HEK293T (cell line): Measurements from ENCODE around the gene ARHGEF7.

Experiments used
- CTCF ChIA-PET: fragments of 350-600 bp; formaldehyde crosslinking; extraction: SDS; loops from one replicate; lab custom pipeline; 2021; ENCODE audit warnings: antibody characterized with exemption, inconsistent platforms; lab: Yijun Ruan, JAX
- POLR2A ChIA-PET: fragments of 350-600 bp; formaldehyde crosslinking; extraction: SDS; loops from one replicate; lab custom pipeline; 2020; ENCODE audit warnings: antibody characterized with exemption, inconsistent platforms; lab: Yijun Ruan, JAX
- DNase-seq: peaks from one replicate; pipeline ENCODE4 v3.0.0; 2012; ENCODE audit warnings: mixed read lengths; ENCODE audit errors: extremely low spot score
- ARNT ChIP-seq: fragments of 450-650 bp; IDR thresholded peaks from 2 replicates; pipeline ENCODE4 v1.6.1; 2017; ENCODE audit warnings: mild to moderate bottlenecking
- BHLHE40 ChIP-seq: fragments of 450-650 bp; IDR thresholded peaks from 2 replicates; pipeline ENCODE4 v1.6.1; 2016; ENCODE audit warnings: mild to moderate bottlenecking, moderate library complexity, borderline replicate concordance
- CTBP1 ChIP-seq: fragments of 450-650 bp; IDR thresholded peaks from 2 replicates; pipeline ENCODE4 v1.6.1; 2016; ENCODE audit warnings: borderline replicate concordance
- ELF4 ChIP-seq: fragments of 450-650 bp; IDR thresholded peaks from 2 replicates; pipeline ENCODE4 v1.6.1; 2017; ENCODE audit warnings: antibody characterized with exemption
- FOXA1 ChIP-seq: fragments of 450-650 bp; IDR thresholded peaks from 2 replicates; pipeline ENCODE4 v1.6.1; 2016; ENCODE audit warnings: mild to moderate bottlenecking
- FOXK2 ChIP-seq: fragments of 450-650 bp; IDR thresholded peaks from 2 replicates; pipeline ENCODE4 v1.6.1; 2016; ENCODE audit warnings: mild to moderate bottlenecking
- FOXM1 ChIP-seq: fragments of 450-650 bp; IDR thresholded peaks from 2 replicates; pipeline ENCODE4 v1.6.1; 2017; ENCODE audit warnings: mild to moderate bottlenecking, borderline replicate concordance
- HDGF ChIP-seq: fragments of 450-650 bp; IDR thresholded peaks from 2 replicates; pipeline ENCODE4 v1.6.1; 2017; ENCODE audit warnings: antibody characterized with exemption, borderline replicate concordance
- L3MBTL2 ChIP-seq: fragments of 450-650 bp; conservative IDR thresholded peaks from 2 replicates; pipeline ENCODE4 v1.6.1; 2016; ENCODE audit warnings: mild to moderate bottlenecking
- LEF1 ChIP-seq: fragments of 450-650 bp; IDR thresholded peaks from 2 replicates; pipeline ENCODE4 v1.6.1; 2017; ENCODE audit warnings: mild to moderate bottlenecking, borderline replicate concordance
- NFRKB ChIP-seq: fragments of 450-650 bp; IDR thresholded peaks from 2 replicates; pipeline ENCODE4 v1.6.1; 2016; ENCODE audit warnings: mild to moderate bottlenecking, moderate library complexity
- SP1 ChIP-seq: fragments of 450-650 bp; IDR thresholded peaks from 2 replicates; pipeline ENCODE4 v1.6.1; 2017
- SUZ12 ChIP-seq: fragments of 450-650 bp; IDR thresholded peaks from 2 replicates; pipeline ENCODE4 v1.6.1; 2016; ENCODE audit warnings: mild to moderate bottlenecking
- TARDBP ChIP-seq: fragments of 450-650 bp; IDR thresholded peaks from 2 replicates; pipeline ENCODE4 v1.6.1; 2016
- ZNF384 ChIP-seq: fragments of 450-650 bp; IDR thresholded peaks from 2 replicates; pipeline ENCODE4 v1.6.1; 2016
- TF ChIP-seq, protein P1 (sequence below): fragments of 450-650 bp; IDR thresholded peaks from 2 replicates; pipeline ENCODE4 v1.6.1; 2016

ARHGEF7 gene

DNA sequence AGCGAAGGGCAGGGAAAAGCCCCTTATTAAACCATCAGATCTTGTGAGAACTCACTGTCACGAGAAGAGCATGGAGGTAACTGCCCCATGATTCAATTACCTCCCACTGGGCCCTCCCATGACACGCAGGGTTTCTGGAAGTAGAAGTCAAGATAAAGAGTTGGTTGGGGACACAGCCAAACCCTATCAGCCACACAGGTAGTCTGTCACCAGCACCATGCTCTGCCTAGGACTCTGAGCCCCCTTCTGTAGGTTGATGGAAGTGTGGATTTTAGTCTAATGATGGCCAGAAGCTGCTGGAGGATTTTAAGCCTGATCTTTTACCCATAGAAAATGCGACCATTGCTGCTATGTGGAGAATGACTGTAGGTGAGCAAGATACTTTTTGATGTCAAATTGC lies 60.8 kb downstream of the ARHGEF7 start:
- ChIA-PET POLR2A (no interaction called here), CTCF (no interaction called here)
- no peak for TF ChIP-seq TARDBP
- TF ChIP-seq ELF4: no peak
- no peak for TF ChIP-seq LEF1
- TF ChIP-seq HDGF: no peak
- TF ChIP-seq ARNT: no peak
- TF ChIP-seq CTBP1: no peak
- TF ChIP-seq BHLHE40: no peak
- TF ChIP-seq SP1: no peak
- TF ChIP-seq FOXM1: no peak
- no peak for TF ChIP-seq L3MBTL2
- TF ChIP-seq, protein P1, sequence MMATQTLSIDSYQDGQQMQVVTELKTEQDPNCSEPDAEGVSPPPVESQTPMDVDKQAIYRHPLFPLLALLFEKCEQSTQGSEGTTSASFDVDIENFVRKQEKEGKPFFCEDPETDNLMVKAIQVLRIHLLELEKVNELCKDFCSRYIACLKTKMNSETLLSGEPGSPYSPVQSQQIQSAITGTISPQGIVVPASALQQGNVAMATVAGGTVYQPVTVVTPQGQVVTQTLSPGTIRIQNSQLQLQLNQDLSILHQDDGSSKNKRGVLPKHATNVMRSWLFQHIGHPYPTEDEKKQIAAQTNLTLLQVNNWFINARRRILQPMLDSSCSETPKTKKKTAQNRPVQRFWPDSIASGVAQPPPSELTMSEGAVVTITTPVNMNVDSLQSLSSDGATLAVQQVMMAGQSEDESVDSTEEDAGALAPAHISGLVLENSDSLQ: no peak
- TF ChIP-seq NFRKB: no peak
- TF ChIP-seq ZNF384: no peak
- no peak for TF ChIP-seq FOXA1
- TF ChIP-seq SUZ12: no peak
- TF ChIP-seq FOXK2: no peak
- DNase-seq: no peak

DNA sequence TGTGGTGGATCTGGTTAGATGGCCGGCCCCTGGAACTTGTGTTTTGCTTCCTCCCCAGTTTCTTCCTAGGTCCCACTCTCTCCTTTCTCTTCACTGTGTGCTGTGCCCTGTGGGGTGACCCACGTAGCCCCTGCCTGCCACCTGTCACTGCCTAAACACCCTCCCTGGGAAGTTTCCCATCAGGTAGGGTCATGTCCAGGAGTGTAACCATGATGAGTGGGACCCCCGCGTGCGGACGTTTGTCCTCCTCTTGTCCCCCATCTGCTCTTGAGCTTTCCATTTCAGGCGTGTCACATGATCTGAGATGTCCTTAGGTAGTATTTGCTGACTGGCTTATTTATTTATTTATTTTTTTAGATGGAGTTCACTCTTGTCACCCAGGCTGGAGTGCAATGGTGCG lies 61.3 kb downstream of the ARHGEF7 start:
- no peak for TF ChIP-seq NFRKB
- TF ChIP-seq ELF4: no peak
- no peak for TF ChIP-seq TARDBP
- no peak for TF ChIP-seq LEF1
- no peak for TF ChIP-seq L3MBTL2
- TF ChIP-seq SP1: no peak
- TF ChIP-seq FOXM1: no peak
- no peak for TF ChIP-seq FOXK2
- no peak for TF ChIP-seq SUZ12
- TF ChIP-seq ZNF384: no peak
- TF ChIP-seq FOXA1: no peak
- no peak for TF ChIP-seq ARNT
- TF ChIP-seq, protein P1: no peak
- no peak for TF ChIP-seq CTBP1
- no peak for TF ChIP-seq BHLHE40
- no peak for TF ChIP-seq HDGF
- POLR2A ChIA-PET: no interaction called here
- CTCF ChIA-PET: no interaction called here
- DNase-seq: no peak

DNA sequence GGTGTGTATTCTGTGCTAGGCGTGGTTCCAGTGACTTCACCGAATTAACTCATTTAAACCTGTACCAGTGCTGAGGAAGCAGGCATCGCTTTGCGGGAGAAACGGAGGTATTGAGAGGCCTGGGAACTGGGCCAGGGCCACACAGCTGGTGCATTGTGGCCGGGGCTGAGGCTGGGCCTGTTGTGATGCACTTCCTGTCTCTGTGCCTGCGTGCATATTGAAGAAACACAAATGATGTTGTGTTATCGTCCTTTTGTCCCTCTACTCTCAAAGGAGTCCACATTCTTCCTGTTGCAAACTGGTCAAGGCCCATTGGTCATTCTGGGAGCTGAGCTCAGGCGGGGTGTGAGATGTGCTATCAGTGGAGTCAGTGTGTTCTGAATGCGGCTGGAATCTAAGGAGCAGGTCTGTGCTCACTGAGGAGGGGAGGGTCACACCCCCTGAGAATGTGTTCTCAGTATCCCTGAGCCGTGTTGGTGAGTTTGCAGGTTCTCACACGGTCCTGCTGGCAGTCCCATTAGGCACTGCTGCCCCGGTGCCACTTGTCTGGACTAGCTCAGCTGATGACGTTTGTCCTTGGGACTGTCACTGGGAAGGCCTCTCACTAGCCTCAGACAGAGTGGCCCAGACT lies 62.1 kb downstream of the ARHGEF7 start:
- no peak for DNase-seq
- ChIA-PET CTCF (no interaction called here), POLR2A (no interaction called here)
- TF ChIP-seq SP1 (no peak), SUZ12 (no peak), L3MBTL2 (no peak), FOXA1 (no peak), NFRKB (no peak), TARDBP (no peak), ARNT (no peak), HDGF (no peak)
- TF ChIP-seq, protein P1: no peak

DNA sequence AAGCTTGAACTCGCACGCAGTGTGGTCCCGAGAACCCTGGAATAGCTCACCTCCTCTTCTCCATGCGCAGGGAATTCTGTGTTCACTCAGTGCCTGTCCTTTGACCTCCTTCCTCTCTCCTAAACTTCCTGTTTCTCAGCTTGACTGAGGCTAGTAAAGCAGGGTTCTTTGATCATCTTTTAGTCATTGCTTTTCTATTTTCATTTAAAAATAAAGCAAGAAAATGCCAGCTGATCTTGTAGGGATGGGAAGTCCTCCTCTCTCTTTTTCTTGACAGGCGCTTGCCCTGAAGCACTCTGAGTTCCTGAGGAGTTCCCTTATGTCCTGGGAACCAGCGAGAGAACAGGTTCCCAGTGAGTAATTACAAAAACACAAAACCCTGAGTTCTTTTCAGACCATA lies 62.8 kb downstream of the ARHGEF7 start:
- ChIA-PET CTCF (no interaction called here), POLR2A (no interaction called here)
- no peak for TF ChIP-seq L3MBTL2
- no peak for TF ChIP-seq SP1
- TF ChIP-seq, protein P1: no peak
- no peak for TF ChIP-seq ZNF384
- no peak for TF ChIP-seq LEF1
- TF ChIP-seq CTBP1: no peak
- no peak for TF ChIP-seq BHLHE40
- TF ChIP-seq NFRKB: no peak
- no peak for TF ChIP-seq HDGF
- no peak for TF ChIP-seq SUZ12
- no peak for TF ChIP-seq FOXA1
- TF ChIP-seq FOXK2: no peak
- TF ChIP-seq ELF4: no peak
- TF ChIP-seq FOXM1: no peak
- TF ChIP-seq TARDBP: no peak
- TF ChIP-seq ARNT: no peak

DNA sequence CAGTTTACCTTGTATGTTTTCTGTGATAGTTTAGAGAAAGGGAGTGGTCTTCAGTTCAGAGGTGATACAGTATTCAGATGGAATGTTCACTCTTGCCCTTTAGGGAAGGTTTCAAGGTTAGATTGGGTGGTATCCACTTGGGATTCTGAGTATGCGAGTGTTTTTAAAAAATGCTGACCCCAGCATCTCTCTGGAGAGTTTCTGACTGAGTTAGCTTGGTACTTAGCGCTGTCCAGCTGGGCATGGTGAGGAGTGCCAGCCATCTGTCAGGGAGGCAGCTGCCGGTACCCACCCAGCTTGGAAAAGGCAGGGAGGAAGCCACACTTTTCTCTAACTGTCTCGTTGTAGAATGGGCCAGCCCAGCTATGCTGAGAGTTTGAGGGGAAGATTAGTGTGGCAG lies 63.3 kb downstream of the ARHGEF7 start:
- ChIA-PET CTCF (no interaction called here), POLR2A (no interaction called here)
- TF ChIP-seq BHLHE40 (no peak), ARNT (no peak), LEF1 (no peak), TARDBP (no peak), ELF4 (no peak), SUZ12 (no peak), L3MBTL2 (no peak), SP1 (no peak), FOXM1 (no peak), ZNF384 (no peak), HDGF (no peak), FOXK2 (no peak), CTBP1 (no peak), NFRKB (no peak), FOXA1 (no peak)
- TF ChIP-seq, protein P1: no peak
- no peak for DNase-seq

More for the DNA sequence above, 62.8 kb downstream of the ARHGEF7 start:
- DNase-seq: no peak
